ENCODE data around the gene DENND6B.

DNA sequence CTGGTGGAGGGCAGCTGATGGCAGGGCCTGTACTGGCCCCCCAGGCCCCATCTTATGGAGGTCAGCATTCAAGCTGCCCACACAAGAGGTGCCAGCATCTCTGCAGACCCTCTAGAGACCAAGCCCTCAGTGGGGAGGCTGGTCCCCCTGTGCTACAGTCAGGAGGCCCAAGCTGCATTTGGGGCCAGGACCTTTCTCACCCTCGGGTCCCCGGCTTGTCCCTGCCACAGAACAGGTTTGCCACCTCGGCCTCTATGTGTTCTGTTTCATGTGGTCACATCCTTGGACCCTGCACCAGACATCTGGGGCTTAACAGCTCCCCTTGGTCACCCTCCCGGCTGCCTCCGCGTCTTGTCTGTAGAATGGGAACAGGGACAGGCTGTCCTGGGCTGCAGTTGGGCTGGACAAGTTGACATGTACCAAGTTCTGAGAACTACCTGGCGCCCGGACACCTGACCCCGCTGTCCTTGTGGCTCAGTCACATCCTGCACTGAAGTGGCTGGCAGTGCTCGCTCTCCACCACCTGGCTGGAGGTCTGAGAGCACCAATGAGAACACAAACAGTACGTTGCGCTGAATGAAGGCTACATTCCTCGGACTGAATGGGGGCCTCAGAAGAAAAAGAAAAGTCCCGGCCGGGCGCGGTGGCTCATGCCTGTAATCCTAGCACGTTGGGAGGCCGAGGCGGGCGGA lies 16.6 kb downstream of the DENND6B start:
- TF ChIP-seq, protein P1, sequence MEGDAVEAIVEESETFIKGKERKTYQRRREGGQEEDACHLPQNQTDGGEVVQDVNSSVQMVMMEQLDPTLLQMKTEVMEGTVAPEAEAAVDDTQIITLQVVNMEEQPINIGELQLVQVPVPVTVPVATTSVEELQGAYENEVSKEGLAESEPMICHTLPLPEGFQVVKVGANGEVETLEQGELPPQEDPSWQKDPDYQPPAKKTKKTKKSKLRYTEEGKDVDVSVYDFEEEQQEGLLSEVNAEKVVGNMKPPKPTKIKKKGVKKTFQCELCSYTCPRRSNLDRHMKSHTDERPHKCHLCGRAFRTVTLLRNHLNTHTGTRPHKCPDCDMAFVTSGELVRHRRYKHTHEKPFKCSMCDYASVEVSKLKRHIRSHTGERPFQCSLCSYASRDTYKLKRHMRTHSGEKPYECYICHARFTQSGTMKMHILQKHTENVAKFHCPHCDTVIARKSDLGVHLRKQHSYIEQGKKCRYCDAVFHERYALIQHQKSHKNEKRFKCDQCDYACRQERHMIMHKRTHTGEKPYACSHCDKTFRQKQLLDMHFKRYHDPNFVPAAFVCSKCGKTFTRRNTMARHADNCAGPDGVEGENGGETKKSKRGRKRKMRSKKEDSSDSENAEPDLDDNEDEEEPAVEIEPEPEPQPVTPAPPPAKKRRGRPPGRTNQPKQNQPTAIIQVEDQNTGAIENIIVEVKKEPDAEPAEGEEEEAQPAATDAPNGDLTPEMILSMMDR (IDR thresholded peaks at IDR 0.05): no peak
- TF ChIP-seq POLR2A (IDR thresholded peaks at IDR 0.05): no peak

Measured in vagina (tissue), 2 donors.